ENCODE results near the gene HIBCH.
"Not testable (repeated sequence)": the region's sequence is repeated elsewhere in the genome, so short reads cannot be mapped to it uniquely, and the experiment has no call there.

DNA sequence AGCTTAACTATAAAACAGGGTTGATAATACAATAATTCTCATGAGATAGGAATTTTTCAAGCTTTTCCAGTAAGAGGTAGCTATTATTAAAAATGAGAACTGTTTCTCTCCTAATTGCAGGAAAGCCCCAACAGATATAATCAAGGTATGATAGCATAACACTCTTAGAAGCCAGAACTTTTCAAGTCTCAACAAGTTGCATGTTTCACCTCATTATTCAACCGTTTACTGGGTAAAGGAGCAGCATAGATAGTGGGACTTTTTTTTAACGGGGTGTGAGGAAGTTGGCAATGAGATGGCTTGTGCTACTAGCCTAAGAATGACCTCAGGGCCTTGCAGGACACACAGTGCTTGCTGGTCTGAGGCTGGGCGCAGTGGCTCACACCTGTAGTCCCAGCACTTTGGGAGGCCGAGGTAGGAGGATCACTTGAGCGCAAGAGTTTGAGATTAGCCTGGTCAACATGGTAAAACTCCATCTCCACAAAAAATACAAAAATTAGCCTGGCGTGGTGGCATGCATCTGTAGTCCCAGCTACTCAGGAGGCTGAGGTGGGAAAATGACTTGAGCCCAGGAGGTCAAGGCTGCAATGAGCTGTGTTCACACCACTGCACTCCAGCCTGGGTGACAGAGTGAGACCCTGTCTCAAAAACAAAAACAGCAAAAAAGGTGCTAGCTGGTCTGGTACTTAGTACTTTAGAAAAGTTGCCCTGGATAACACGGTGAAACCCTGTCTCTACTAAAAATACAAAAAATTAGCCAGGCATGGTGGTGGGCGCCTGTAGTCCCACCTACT lies 39.2 kb upstream of the HIBCH start:
- TF ChIP-seq, protein P1, sequence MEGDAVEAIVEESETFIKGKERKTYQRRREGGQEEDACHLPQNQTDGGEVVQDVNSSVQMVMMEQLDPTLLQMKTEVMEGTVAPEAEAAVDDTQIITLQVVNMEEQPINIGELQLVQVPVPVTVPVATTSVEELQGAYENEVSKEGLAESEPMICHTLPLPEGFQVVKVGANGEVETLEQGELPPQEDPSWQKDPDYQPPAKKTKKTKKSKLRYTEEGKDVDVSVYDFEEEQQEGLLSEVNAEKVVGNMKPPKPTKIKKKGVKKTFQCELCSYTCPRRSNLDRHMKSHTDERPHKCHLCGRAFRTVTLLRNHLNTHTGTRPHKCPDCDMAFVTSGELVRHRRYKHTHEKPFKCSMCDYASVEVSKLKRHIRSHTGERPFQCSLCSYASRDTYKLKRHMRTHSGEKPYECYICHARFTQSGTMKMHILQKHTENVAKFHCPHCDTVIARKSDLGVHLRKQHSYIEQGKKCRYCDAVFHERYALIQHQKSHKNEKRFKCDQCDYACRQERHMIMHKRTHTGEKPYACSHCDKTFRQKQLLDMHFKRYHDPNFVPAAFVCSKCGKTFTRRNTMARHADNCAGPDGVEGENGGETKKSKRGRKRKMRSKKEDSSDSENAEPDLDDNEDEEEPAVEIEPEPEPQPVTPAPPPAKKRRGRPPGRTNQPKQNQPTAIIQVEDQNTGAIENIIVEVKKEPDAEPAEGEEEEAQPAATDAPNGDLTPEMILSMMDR (conservative IDR thresholded peaks at IDR 0.05; ENCODE audit: low read length), result not testable (repeated sequence)
- TF ChIP-seq EZH2phosphoT487 (IDR thresholded peaks at IDR 0.05; ENCODE audit: borderline replicate concordance, low read depth, low read length), result not testable (repeated sequence)
